SW480 (cell line): ENCODE data around the gene DYNC1I1.

Experiments used
- DNase-seq: peaks from one replicate; pipeline ENCODE4 v3.0.0-alpha.2; 2016; ENCODE audit warnings: low spot score

DYNC1I1 gene

DNA sequence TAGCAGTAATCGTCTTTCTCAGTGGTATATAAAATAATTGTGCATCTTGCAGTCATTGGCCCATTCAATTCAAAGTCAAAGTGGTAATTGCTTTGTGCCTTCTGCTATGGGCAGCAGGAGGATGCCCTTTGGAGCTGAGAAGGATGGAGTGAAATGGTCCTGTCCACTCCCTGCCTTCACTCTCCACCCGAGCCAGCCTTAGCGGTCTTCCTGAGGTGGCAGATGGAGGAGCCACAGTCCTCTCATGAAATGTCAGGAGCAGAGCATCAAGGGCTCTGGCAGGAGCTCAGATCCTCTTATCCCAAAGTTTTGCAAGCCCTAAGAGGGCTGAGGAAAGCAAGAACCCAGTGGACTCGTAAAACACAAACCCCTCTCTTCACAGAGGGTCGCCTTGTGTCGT is 199.4 kb downstream of the DYNC1I1 start:
- DNase-seq: no peak

DNA sequence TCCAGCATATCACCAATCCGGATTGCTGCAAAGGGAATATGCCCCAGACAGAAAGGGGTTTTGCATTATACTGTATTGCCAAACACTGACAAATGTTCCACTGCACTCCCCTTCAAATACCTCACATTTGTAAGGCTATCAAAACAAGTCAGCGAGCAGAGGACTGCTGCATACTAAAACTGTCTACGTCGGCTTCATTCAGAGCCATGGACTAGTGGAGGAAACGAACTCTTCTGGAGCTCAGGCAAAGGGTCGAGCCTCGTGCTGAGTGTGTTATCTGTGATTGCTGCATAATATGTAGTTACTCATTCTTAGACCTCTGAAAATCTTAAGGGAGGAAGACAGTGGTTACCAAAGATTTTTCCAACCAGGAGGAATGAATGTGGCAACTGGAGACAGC is 200.2 kb downstream of the DYNC1I1 start:
- no peak for DNase-seq

DNA sequence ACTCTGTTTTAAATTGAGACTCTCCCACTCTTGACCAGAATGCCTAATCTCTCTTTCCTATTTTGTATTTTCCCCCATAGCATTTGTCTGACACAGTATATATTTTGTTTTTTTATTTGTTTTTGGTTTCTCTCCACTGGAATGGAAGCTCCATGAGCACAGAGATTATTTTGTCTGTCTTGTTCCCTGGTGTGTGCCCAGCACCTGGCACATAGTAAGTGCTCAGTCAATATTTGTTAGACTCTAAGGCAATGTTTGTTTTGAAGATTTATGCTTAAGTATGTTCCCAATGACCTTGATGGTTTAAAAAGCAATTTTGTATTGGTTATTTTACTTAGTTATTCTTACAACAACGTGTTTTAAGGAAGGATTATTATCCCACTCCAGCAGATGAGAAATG is 201.8 kb downstream of the DYNC1I1 start:
- no peak for DNase-seq

DNA sequence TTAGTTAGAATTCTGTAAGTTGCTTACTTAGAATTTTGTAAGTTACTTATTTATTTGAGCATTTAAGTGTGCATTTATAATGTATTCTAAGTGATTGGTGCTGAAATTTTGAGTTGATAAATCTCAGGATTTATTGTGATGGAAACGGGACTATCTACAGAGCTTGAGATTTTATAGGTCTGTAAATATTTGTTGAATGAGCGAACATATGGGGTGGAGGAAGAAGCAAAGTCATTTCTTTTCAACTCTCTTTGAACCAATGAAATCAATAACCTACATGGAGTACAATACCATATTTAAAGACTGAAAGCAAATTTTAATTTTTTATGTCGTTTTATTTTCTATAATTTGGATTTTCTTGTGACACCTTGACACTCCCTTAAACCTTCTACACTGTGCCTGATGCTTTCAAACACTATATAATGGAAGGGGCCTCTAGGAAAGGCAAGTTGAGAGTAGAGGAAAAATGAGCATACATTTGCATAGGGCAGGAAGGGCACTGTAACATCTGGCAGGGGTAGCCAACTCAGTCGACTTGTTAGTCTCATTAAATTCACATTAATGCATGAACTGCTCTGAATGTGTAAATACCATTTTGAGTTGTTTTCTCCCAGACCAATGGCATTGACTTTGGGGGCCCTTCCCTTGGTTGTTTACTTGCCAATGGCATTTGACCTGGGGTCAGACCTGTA is 204.2 kb downstream of the DYNC1I1 start:
- no peak for DNase-seq

GRCh38 chr7:95977994-95978393 is 205.6 kb downstream of the DYNC1I1 start:
- no peak for DNase-seq

DNA sequence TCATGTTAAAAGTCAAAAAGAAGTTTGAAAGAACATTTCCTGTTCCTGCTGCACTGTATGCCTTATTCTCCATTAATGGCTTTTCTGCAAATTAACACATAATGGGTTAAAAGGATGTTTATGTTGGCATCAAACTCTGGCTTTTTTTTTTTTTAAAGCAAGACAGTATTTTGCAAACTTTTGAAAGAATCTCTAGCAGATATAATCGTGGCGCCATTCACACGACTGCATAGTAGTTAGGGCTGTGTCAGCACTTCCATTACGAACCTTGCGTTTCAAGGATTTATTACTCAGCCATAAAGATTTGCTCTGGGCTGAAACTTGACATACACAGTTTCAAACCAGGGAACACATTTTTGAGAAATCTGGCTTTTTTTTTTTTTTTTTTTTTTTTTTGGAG is 207.8 kb downstream of the DYNC1I1 start:
- DNase-seq: no peak

DNA sequence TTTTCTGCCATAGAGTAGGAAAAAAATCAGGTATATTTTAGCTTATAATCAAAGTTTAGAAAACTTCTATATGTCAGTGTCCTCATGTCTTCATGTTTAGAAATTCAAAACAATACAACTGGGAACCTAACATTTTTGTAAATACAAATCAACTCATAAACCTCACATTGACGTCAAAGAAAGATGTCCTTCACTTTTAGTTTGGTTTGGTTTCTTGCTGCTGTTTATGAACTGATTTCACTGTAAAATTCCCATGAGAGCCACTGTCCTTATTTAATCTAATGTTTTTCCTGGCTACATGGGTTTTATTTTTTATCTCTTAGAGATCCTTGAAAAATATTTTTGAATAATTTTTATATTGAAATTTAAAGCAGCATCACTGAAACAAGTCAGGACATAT is 208.4 kb downstream of the DYNC1I1 start:
- DNase-seq: no peak

DNA sequence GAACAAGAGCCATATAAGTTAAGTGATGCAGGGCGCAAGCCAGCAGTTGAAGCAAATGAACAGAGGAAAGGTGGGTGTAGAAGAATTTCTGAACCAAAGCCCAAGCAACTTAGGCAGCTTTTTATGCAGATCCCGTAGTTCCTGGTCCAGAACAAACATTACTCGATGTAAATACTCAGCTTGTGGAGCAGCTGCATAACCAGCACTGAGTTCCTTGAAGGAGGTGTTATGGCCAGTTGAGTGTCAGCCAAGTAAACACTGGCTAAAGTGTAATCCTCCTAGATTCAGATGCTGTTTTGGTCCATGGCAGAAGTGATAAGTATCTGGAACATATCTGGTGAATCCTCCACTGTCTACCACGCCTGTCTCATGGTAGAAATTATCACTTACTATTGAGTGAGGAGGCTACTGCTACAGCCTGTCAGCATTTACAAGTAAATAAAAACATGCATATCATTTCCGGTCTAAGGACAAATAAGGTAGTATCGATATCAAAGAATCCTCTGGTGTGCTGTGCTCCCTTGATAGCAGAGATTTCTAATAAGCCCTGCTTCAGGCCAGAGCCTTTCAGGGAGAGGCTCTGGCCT is 213.9 kb downstream of the DYNC1I1 start:
- no peak for DNase-seq

DNA sequence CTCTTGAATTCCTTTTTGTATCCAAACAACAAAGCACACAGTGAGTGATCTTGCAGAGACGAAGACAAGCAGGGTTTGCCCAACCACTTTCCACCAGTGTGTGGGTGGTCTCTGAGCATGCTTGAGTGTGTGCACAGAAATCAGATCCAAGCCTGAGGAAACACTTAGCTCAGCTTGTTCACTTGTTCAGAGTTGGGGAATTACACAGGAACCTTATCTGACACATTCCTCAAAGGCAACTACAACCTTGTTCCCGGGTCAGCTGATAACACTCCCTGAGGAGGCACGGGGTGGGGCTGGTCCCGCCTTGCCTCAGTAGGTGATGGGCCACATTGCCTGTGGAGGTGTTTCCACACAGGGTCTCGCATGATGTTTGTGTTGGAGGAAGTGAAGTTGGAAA is 216.9 kb downstream of the DYNC1I1 start:
- DNase-seq: no peak

DNA sequence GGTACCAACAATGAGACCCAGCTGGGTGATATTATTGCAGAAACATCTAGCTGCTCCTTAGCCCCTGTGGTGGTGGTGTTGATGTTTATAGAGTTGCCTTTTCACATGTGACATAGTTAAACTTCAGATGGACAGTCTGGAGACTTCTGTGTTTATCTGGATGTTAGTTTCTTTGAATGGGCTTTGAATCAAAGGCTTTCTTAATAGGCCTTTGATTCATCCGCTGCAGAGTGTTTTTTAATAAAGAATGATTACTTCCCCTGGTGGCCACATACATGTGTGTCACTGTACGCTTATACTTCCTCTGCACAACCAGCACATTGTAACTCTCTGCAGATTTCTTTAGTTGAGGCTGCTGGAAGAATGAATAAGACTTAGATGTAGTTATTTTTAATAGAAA is 221.0 kb downstream of the DYNC1I1 start:
- DNase-seq: no peak

DNA sequence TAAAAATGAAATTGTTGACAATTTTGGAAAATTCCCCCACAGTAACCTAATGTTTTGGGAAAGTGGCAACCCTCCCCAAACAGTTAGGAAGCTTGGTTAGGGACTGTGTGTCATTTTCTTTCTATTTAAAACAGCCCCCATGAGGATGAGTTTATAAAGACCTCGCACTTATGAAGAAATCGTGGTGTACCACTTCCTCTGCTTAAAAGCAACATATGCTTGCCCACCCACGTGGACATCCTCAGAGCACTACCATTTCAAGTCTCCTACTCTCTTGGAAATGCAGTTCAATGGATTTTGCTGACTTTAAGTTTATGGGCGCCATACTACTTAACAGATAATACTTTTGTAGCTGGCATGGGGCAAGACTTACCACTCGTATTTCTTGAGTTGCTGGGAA is 223.8 kb downstream of the DYNC1I1 start:
- DNase-seq: no peak

GRCh38 chr7:95996886-95997285 is 224.5 kb downstream of the DYNC1I1 start:
- no peak for DNase-seq

DNA sequence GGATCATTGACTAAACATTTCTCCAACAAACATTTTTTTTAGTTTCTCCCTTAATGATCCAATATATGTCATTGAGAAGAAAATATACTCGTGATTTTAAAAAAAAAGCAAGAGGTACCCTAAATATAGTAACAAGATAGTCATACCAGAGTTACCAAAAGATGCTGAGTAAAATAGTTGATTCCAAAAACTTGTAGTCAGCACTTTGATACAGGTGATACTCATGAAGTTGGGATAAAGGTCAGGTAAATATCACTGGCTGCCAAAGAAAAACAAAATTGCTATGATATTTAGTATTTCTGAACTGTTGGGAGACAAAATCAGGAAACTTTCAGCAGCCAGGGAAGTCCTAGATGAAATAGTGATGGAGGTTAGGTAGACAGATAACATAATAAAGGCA is 225.3 kb downstream of the DYNC1I1 start:
- DNase-seq: no peak

- peak; percentile 29 for DNase-seq
Measured at GRCh38 chr7:95999481-95999880, 227.1 kb downstream of the DYNC1I1 start.

GRCh38 chr7:96004578-96004977 is 232.2 kb downstream of the DYNC1I1 start:
- no peak for DNase-seq

DNA sequence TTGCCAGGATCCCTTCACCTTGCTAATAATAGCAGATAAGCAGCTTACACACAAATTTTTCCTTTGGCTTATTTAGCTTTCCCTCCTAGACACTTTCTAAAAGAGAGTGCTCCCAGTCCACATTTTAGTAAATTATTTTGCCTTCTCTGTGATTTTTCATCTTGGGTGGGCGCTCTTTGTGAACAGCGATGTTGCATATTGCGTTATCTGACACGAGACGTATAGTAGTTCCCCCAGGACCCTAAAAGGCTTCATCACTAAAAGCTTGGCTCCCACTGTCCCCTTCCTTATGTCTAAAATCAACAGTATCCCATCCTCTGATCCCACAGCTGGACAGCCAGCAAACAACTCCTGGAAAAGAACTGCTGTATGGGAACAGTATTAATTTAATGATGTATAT is 232.9 kb downstream of the DYNC1I1 start:
- no peak for DNase-seq

GRCh38 chr7:96009148-96009547 is 236.8 kb downstream of the DYNC1I1 start:
- DNase-seq: no peak

GRCh38 chr7:96013836-96014235 is 241.5 kb downstream of the DYNC1I1 start:
- DNase-seq: no peak

- DNase-seq: no peak
Measured at GRCh38 chr7:96014617-96015016, 242.3 kb downstream of the DYNC1I1 start.

- no peak for DNase-seq
Measured at GRCh38 chr7:96016056-96016586, 243.8 kb downstream of the DYNC1I1 start.

GRCh38 chr7:96016735-96017134 is 244.4 kb downstream of the DYNC1I1 start:
- DNase-seq: no peak

DNA sequence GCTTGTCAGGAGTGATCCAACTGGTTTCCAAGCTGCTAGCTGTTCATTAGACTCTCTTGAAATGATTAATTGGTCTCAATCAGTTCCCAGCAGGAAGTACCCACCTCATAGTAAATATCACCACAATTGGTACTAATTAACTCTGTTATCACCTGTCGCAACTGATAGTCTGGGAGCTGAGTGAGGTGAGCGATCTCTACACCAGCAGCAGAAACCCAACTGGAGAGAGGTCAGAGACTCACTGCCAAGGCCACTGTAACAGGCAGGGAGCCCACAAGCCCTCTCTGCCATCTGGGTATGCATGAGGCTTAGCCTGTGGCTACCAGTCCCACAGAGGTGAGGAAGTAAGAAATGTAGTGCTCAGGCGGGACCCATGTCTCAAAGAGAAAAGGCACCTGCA is 245.5 kb downstream of the DYNC1I1 start:
- no peak for DNase-seq

DNA sequence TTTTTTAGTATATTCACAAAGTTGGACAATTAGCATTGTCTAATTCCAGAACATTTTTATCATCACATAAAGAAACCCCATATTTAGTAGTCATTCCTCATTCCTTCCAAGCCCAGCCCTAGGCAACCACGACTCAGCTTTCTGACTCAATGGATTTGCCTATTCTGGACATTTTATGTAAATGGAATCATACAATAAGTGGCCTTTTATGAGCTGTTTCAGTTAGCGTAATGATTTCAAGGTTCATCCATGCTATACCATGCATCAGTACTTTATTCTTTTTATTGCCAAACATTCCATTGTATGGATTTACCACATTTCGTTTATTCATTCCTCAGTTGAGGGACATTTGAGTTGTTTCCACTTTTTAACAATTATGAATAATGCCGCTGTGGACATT is 249.2 kb downstream of the DYNC1I1 start:
- no peak for DNase-seq

DNA sequence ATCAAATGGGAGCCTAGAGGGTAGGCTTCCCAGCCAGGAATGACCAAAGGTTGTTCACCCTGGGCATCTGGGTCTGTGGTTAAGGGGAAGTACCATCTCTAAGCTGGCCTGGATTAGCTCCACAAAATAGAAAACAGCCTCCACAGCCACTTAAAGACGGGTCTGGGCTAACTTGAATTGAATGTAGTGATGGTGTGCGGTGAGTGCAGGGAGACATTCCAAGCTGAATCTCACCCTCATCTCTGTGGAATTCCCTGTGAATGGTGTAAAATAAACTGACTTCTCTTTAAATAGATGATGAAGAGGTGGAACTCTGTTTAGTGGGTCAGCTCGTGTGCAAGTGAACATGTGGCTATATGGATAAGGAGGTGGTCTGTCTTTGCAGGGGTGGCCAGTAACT is 251.0 kb downstream of the DYNC1I1 start:
- DNase-seq: no peak
